Duodenal mucosa (tissue), 2 donors: ENCODE results near the gene KDM4C.

Source experiments
- H3K27ac ChIP-seq: one replicate; pipeline ENCODE4 v1.7.0; 2013; ENCODE audit warnings: low read depth, low read length
- H3K27me3 ChIP-seq, 2 donors: one replicate each; pipeline ENCODE4 v1.7.0; 2013; ENCODE audit warnings: low read length in 2 of 2, control low read depth in 1 of 2; ENCODE audit not compliant: insufficient read depth in 2 of 2, control insufficient read depth in 1 of 2
- H3K36me3 ChIP-seq, 2 donors: one replicate each; pipeline ENCODE4 v1.7.0; 2013; ENCODE audit warnings: low read length in 2 of 2, control low read depth in 1 of 2; ENCODE audit not compliant: insufficient read depth in 2 of 2, control insufficient read depth in 1 of 2
- H3K4me1 ChIP-seq, 2 donors: one replicate each; pipeline ENCODE4 v1.7.0; 2013; ENCODE audit warnings: low read length in 2 of 2, control low read depth in 1 of 2; ENCODE audit not compliant: insufficient read depth in 2 of 2, control insufficient read depth in 1 of 2
- H3K4me3 ChIP-seq, 2 donors: one replicate each; pipeline ENCODE4 v1.7.0; 2013; ENCODE audit warnings: low read length in 2 of 2, low read depth in 1 of 2
- H3K9ac ChIP-seq, 2 donors: one replicate each; pipeline ENCODE4 v1.7.0; 2013; ENCODE audit warnings: low read length in 2 of 2, low read depth in 1 of 2
- H3K9me3 ChIP-seq, 2 donors: one replicate each; pipeline ENCODE4 v1.7.0; 2013; ENCODE audit warnings: low read length in 2 of 2, control low read depth in 1 of 2; ENCODE audit not compliant: control insufficient read depth in 1 of 2

Gene KDM4C

GRCh38 chr9:7123743-7124142 is 366.0 kb downstream of the KDM4C start:
- no peak overlapping the region for H3K9ac ChIP-seq
- H3K4me3 ChIP-seq: no peak overlapping the region
- peaks cover 9 to 25% of the 10 kb centered on the region in 2 donors for H3K36me3 ChIP-seq
- H3K4me1 ChIP-seq: peaks cover 5 to 9% of the 10 kb centered on the region in 2 donors
- no peak overlapping the region for H3K27ac ChIP-seq
- H3K27me3 ChIP-seq: no peaks in the 10 kb centered on the region
- no peaks in the 10 kb centered on the region for H3K9me3 ChIP-seq

DNA sequence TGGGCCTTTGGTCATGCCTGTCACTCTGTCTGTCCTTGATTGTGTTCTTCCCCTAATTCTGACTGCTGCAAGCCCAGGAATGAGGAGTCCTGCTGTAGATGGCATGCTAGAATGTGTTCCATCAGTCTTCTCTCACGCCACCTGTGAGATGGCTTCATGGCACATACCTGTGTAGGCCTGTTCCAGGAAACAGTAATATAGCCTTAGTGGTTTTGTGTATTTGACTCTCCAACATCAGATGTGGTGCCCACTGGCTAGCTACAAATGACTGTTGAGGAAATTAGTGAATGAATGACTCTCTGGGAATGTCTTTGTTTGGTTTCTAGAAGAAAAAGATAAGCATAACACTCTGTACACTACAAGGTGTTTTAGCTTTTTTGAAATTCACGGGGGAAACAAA is 367.5 kb downstream of the KDM4C start:
- no peak overlapping the region for H3K9ac ChIP-seq
- H3K27ac ChIP-seq: no peak overlapping the region
- no peaks in the 10 kb centered on the region for H3K9me3 ChIP-seq
- H3K36me3 ChIP-seq: peaks cover 19 to 39% of the 10 kb centered on the region in 2 donors
- H3K4me3 ChIP-seq: no peak overlapping the region
- H3K4me1 ChIP-seq: peaks cover 5 to 9% of the 10 kb centered on the region in 2 donors
- H3K27me3 ChIP-seq: no peaks in the 10 kb centered on the region

DNA sequence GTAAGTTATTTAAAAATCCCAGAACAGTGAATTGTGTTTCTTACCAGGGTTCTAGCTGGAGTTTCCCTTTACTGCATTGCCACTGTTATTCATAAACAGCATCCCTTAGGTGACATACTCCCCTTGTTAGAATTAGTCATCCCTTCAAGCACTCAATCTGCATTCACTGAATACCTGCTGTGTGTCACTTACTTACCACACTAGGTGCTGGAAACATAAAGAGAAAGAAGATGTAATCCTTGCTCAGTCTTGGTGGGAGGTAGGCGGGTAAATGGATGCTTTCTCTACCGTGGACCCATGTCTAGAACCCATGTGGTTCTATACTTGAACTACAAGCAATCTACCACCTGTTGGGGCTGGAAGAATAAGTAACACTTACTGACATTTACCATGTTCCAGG is 371.6 kb downstream of the KDM4C start:
- Histone ChIP-seq H3K27ac (no peak overlapping the region), H3K9me3 (no peaks in the 10 kb centered on the region), H3K9ac (no peak overlapping the region), H3K36me3 (peaks cover 19 to 37% of the 10 kb centered on the region in 2 donors), H3K4me1 (no peaks in the 10 kb centered on the region), H3K4me3 (no peak overlapping the region), H3K27me3 (no peaks in the 10 kb centered on the region)

DNA sequence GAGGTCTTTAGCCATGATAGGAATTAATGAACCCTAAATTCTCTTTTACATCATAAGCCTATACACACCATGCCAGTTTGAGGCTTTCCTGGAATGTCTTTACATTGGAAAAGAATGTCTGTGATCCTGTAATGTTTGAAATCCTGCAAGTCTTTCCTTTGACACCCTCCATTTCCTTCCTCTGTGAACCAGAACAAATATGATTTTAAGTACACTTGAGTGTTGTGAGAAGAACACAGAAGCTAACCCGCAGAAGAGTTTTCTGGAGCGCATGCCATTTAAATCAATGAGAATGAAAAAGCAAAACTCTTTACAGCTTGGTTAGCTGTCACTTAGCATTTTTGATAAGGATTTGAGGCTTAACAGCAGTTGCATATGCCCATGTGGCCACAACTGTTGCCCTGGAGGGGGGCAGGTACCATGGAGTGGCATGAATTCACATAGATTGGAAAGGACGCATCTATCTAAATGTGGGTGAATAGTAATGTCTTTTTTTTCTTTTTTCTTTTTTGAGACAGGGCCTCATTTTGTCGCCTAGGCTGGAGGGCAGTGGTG is 372.6 kb downstream of the KDM4C start:
- no peaks in the 10 kb centered on the region for H3K27me3 ChIP-seq
- peaks cover 21 to 40% of the 10 kb centered on the region in 2 donors for H3K36me3 ChIP-seq
- no peak overlapping the region for H3K4me3 ChIP-seq
- no peaks in the 10 kb centered on the region for H3K4me1 ChIP-seq
- no peak overlapping the region for H3K27ac ChIP-seq
- no peaks in the 10 kb centered on the region for H3K9me3 ChIP-seq
- no peak overlapping the region for H3K9ac ChIP-seq

DNA sequence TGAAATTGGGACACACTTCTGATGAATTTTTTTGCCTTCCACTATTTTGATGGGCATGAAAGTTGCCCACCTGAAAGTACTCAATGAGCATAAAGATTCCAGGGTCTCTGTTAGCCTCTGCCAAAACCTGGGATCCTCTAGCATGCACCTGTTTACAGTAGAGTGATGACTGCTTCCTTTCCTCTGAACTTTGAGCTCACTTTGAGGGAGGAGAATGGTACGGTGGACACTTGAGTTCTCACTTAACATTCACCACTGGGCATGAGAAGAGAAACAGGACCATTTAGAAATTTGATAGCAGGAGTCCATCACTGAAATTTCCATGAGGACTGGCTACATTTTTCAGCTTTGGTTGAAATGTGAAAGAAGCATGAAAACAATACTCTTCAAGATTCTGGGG is 374.8 kb downstream of the KDM4C start:
- Histone ChIP-seq H3K27ac (no peak overlapping the region), H3K36me3 (peaks cover 25 to 54% of the 10 kb centered on the region in 2 donors), H3K9ac (no peak overlapping the region), H3K9me3 (no peaks in the 10 kb centered on the region), H3K4me3 (no peak overlapping the region), H3K27me3 (no peaks in the 10 kb centered on the region), H3K4me1 (no peaks in the 10 kb centered on the region)

DNA sequence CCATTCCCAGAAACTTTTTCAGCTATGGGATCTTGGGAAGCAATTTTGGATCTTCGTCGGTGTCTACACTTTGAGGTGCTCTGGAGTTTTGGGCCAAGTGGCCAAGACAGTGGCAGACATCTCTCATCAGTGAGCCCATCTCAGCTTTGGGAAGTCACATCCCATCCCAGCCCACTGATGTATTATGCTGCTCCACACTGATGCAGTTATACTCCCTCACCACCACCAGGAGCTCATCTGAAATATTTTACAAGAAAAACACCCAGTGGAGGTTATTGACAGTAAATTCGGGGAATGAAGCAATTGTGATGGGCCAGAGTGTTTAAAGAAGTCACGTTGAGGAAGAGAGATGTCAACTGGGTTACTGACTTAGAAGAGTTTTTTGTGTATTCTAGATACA is 378.0 kb downstream of the KDM4C start:
- Histone ChIP-seq H3K9ac (no peak overlapping the region), H3K27ac (no peak overlapping the region), H3K9me3 (no peaks in the 10 kb centered on the region), H3K36me3 (peaks cover 7 to 37% of the 10 kb centered on the region in 2 donors), H3K27me3 (no peaks in the 10 kb centered on the region), H3K4me1 (no peaks in the 10 kb centered on the region), H3K4me3 (no peak overlapping the region)

- no peaks in the 10 kb centered on the region for H3K4me1 ChIP-seq
- no peak overlapping the region for H3K27ac ChIP-seq
- H3K9ac ChIP-seq: no peak overlapping the region
- no peak overlapping the region for H3K4me3 ChIP-seq
- no peaks in the 10 kb centered on the region for H3K27me3 ChIP-seq
- H3K36me3 ChIP-seq: peaks cover 7 to 38% of the 10 kb centered on the region in 2 donors
- no peaks in the 10 kb centered on the region for H3K9me3 ChIP-seq
These were observed 379.3 kb downstream of the KDM4C start for GRCh38 chr9:7137040-7137439.

DNA sequence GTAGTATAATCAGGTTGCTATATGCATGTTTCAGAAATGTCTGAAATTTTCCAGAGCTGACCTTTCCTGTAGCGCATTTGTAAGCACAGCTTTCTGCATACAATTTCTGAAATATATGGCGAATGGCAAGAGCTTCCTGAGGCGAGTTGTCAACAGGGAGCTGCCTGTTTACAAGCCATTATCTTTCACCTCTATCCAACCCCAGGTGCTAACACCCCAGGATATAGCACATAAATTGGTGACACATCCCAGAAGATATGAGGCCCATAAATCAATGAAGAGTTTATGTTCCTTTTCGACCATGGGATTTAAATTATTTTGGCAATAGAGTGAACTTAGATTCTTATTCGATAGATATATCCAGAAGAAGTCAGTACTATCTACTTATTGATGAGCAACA is 379.8 kb downstream of the KDM4C start:
- no peaks in the 10 kb centered on the region for H3K9me3 ChIP-seq
- no peak overlapping the region for H3K4me3 ChIP-seq
- peaks cover 7 to 38% of the 10 kb centered on the region in 2 donors for H3K36me3 ChIP-seq
- H3K4me1 ChIP-seq: no peaks in the 10 kb centered on the region
- H3K27ac ChIP-seq: no peak overlapping the region
- H3K27me3 ChIP-seq: no peaks in the 10 kb centered on the region
- H3K9ac ChIP-seq: no peak overlapping the region

DNA sequence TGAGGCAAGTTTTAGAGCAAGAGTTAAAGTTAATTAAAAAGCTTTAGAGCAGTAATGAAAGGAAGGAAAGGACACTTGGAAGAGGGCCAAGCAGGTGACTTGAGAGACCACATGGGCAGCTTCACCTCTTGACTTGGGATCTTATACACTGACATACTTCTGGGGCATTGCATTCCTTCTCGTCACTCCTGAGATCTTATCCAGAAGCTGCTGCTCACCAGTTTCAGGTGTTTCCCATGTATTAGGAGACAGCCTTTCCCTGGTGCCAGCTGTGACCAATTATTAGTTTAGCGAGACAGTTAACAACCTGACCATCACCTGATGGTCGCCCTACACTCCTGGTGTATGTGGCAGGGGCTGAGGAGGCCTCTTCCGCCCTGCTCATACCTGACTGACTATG is 382.1 kb downstream of the KDM4C start:
- H3K27me3 ChIP-seq: no peaks in the 10 kb centered on the region
- H3K27ac ChIP-seq: no peak overlapping the region
- no peaks in the 10 kb centered on the region for H3K9me3 ChIP-seq
- peaks cover 7 to 31% of the 10 kb centered on the region in 2 donors for H3K36me3 ChIP-seq
- no peaks in the 10 kb centered on the region for H3K4me1 ChIP-seq
- H3K9ac ChIP-seq: no peak overlapping the region
- H3K4me3 ChIP-seq: no peak overlapping the region

DNA sequence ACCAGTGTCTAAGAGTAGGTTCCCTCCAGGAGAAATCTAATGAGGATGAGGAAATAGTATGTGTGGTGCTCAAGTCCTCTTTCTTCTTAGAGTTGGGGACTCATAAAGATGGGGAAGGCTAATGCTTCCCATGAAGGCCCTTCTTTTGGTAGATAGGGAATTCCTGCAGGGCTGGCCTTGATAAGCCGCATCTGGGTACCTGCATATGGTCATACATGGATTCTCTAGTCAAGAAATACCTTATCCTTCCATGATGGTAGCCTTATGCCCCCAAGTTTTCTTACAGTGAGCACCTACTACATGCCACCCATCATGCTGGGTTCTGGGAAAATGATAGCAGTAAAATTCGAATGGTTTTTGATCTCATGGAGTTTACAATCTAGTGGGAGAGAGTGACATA is 382.6 kb downstream of the KDM4C start:
- no peak overlapping the region for H3K27ac ChIP-seq
- H3K27me3 ChIP-seq: no peaks in the 10 kb centered on the region
- no peak overlapping the region for H3K9ac ChIP-seq
- peaks cover 5 to 28% of the 10 kb centered on the region in 2 donors for H3K36me3 ChIP-seq
- H3K4me1 ChIP-seq: no peaks in the 10 kb centered on the region
- no peak overlapping the region for H3K4me3 ChIP-seq
- no peaks in the 10 kb centered on the region for H3K9me3 ChIP-seq
